ENCODE data around the gene KRTAP2-1.
"Not testable (repeated sequence)": the region's sequence is repeated elsewhere in the genome, so short reads cannot be mapped to it uniquely, and the experiment has no call there.

The KRTAP2-1 gene

GRCh38 chr17:41057547-41057946 is 10.4 kb upstream of the KRTAP2-1 start:
- Histone ChIP-seq H3K4me3 (ENCODE audit: low read depth in 1 of 2, low read length in 2 of 2) (no peak overlapping the region), H3K4me2 (ENCODE audit: insufficient read depth, low read length) (no peak overlapping the region), H3K9ac (ENCODE audit: low read depth, low read length) (no peak overlapping the region), H2AFZ (ENCODE audit: low read depth, low read length) (no peak overlapping the region), H4K20me1 (ENCODE audit: insufficient read depth, low read length) (no peaks in the 10 kb centered on the region), H3K27ac (ENCODE audit: low read length) (no peak overlapping the region), H3K27me3 (ENCODE audit: insufficient read depth, low read length, poor library complexity) (peaks cover 3% of the 10 kb centered on the region), H3K36me3 (ENCODE audit: insufficient read depth, low read length) (no peaks in the 10 kb centered on the region), H3K9me3 (ENCODE audit: insufficient read depth, low read length, severe bottlenecking) (no peaks in the 10 kb centered on the region), H3K4me1 (ENCODE audit: insufficient read depth, low read length) (no peaks in the 10 kb centered on the region), H3K79me2 (ENCODE audit: insufficient read depth, low read length) (no peaks in the 10 kb centered on the region)
- no peak for DNase-seq
- no peak for ATAC-seq (ENCODE audit: insufficient read depth, low read depth)
- TF ChIP-seq CTCF (IDR thresholded peaks at IDR 0.05; ENCODE audit: borderline replicate concordance, extremely low read depth, low read length, poor library complexity, severe bottlenecking) (no peak), EZH2 (IDR thresholded peaks at IDR 0.05; ENCODE audit: borderline replicate concordance, low read depth, low read length, severe bottlenecking) (no peak)

GRCh38 chr17:41055130-41055529 is 8.0 kb upstream of the KRTAP2-1 start, which contains the start of gene KRTAP2-2:
KRTAP2-2 (minus strand) TSS chr17:41055230; CDS start chr17:41055211, 19 bp downstream.
- H3K36me3 ChIP-seq (ENCODE audit: insufficient read depth, low read length); H3K27me3 ChIP-seq (ENCODE audit: insufficient read depth, low read length, poor library complexity); H3K27ac ChIP-seq (ENCODE audit: low read length); H3K4me1 ChIP-seq (ENCODE audit: insufficient read depth, low read length); H4K20me1 ChIP-seq (ENCODE audit: insufficient read depth, low read length); H3K4me3 ChIP-seq (ENCODE audit: low read depth in 1 of 2, low read length in 2 of 2); H3K4me2 ChIP-seq (ENCODE audit: insufficient read depth, low read length); DNase-seq; H2AFZ ChIP-seq (ENCODE audit: low read depth, low read length); H3K9me3 ChIP-seq (ENCODE audit: insufficient read depth, low read length, severe bottlenecking); ATAC-seq (ENCODE audit: insufficient read depth, low read depth); H3K9ac ChIP-seq (ENCODE audit: low read depth, low read length); H3K79me2 ChIP-seq (ENCODE audit: insufficient read depth, low read length): not testable (repeated sequence)

- H4K20me1 ChIP-seq (ENCODE audit: insufficient read depth, low read length); H3K4me2 ChIP-seq (ENCODE audit: insufficient read depth, low read length); ATAC-seq (ENCODE audit: insufficient read depth, low read depth); H3K79me2 ChIP-seq (ENCODE audit: insufficient read depth, low read length); H3K4me3 ChIP-seq (ENCODE audit: low read depth in 1 of 2, low read length in 2 of 2); H3K27me3 ChIP-seq (ENCODE audit: insufficient read depth, low read length, poor library complexity); H3K9me3 ChIP-seq (ENCODE audit: insufficient read depth, low read length, severe bottlenecking); H3K4me1 ChIP-seq (ENCODE audit: insufficient read depth, low read length); DNase-seq; H3K9ac ChIP-seq (ENCODE audit: low read depth, low read length); H3K36me3 ChIP-seq (ENCODE audit: insufficient read depth, low read length); H2AFZ ChIP-seq (ENCODE audit: low read depth, low read length); H3K27ac ChIP-seq (ENCODE audit: low read length): not testable (repeated sequence)
Measured at GRCh38 chr17:41054556-41054955, 7.4 kb upstream of the KRTAP2-1 start.

- H3K36me3 ChIP-seq (ENCODE audit: insufficient read depth, low read length), result no peaks in the 10 kb centered on the region
- no peaks in the 10 kb centered on the region for H3K79me2 ChIP-seq (ENCODE audit: insufficient read depth, low read length)
- no peak overlapping the region for H3K4me3 ChIP-seq (ENCODE audit: low read depth in 1 of 2, low read length in 2 of 2)
- DNase-seq (no peak), ATAC-seq (ENCODE audit: insufficient read depth, low read depth) (no peak)
- no peaks in the 10 kb centered on the region for H3K4me1 ChIP-seq (ENCODE audit: insufficient read depth, low read length)
- H3K27ac ChIP-seq (ENCODE audit: low read length), result no peak overlapping the region
- no peak overlapping the region for H3K4me2 ChIP-seq (ENCODE audit: insufficient read depth, low read length)
- no peaks in the 10 kb centered on the region for H3K9me3 ChIP-seq (ENCODE audit: insufficient read depth, low read length, severe bottlenecking)
- no peak overlapping the region for H3K9ac ChIP-seq (ENCODE audit: low read depth, low read length)
- TF ChIP-seq CTCF (IDR thresholded peaks at IDR 0.05; ENCODE audit: borderline replicate concordance, extremely low read depth, low read length, poor library complexity, severe bottlenecking), result no peak
- no peak for TF ChIP-seq EZH2 (IDR thresholded peaks at IDR 0.05; ENCODE audit: borderline replicate concordance, low read depth, low read length, severe bottlenecking)
- H4K20me1 ChIP-seq (ENCODE audit: insufficient read depth, low read length), result no peaks in the 10 kb centered on the region
- peaks cover 8% of the 10 kb centered on the region for H3K27me3 ChIP-seq (ENCODE audit: insufficient read depth, low read length, poor library complexity)
- no peak overlapping the region for H2AFZ ChIP-seq (ENCODE audit: low read depth, low read length)
Measured at GRCh38 chr17:41054025-41054424, 6.9 kb upstream of the KRTAP2-1 start.
